Liver (tissue), 9 donors: ENCODE measurements around the gene SAXO2. TPM values are rescaled to one million over a fixed set of nuclear protein-coding genes. Genes with fewer than 3 reads are reported as not detected.
A peak's percentile ranks its signal among the peaks of the same experiment; 100 is the strongest.

Experiments used
- DNase-seq: peaks from one replicate; pipeline ENCODE4 v3.0.0-alpha.2; 2017; ENCODE audit warnings: low spot score
- H3K27ac ChIP-seq, 2 donors: one replicate each; pipeline ENCODE4 v1.7.0; 2013; ENCODE audit warnings: inconsistent platforms in 2 of 2, low read length in 2 of 2, control low read depth in 1 of 2, low read depth in 1 of 2, mild to moderate bottlenecking in 1 of 2
- H3K27me3 ChIP-seq, 4 donors: one replicate each; pipeline versions ENCODE4 v1.6.1 to v1.7.0; 2013; ENCODE audit warnings: low read length in 3 of 4, inconsistent platforms in 1 of 4, mild to moderate bottlenecking in 1 of 4, moderate library complexity in 1 of 4; ENCODE audit not compliant: control insufficient read depth in 4 of 4, insufficient read depth in 4 of 4
- H3K36me3 ChIP-seq, 4 donors: one replicate each; pipeline versions ENCODE4 v1.6.1 to v1.7.0; 2013; ENCODE audit warnings: low read length in 3 of 4, mild to moderate bottlenecking in 3 of 4, low read depth in 1 of 4, moderate library complexity in 1 of 4; ENCODE audit not compliant: control insufficient read depth in 4 of 4, insufficient read depth in 3 of 4
- H3K4me1 ChIP-seq, 4 donors: one replicate each; pipeline versions ENCODE4 v1.6.1 to v1.7.0; 2013; ENCODE audit warnings: low read length in 3 of 4, mild to moderate bottlenecking in 3 of 4, moderate library complexity in 1 of 4; ENCODE audit not compliant: control insufficient read depth in 4 of 4, insufficient read depth in 4 of 4
- H3K4me3 ChIP-seq, 3 donors: one replicate each; pipeline versions ENCODE4 v1.6.1 to v1.7.0; 2013; ENCODE audit warnings: low read length in 3 of 3, control low read depth in 1 of 3, low read depth in 1 of 3, mild to moderate bottlenecking in 1 of 3
- H3K9ac ChIP-seq, 2 donors: one replicate each; pipeline ENCODE4 v1.7.0; 2013; ENCODE audit warnings: low read length in 2 of 2, mild to moderate bottlenecking in 2 of 2, moderate library complexity in 2 of 2, control low read depth in 1 of 2, low read depth in 1 of 2
- H3K9me3 ChIP-seq, 4 donors: one replicate each; pipeline versions ENCODE4 v1.6.1 to v1.7.0; 2013; ENCODE audit warnings: low read length in 3 of 4; ENCODE audit not compliant: control insufficient read depth in 4 of 4
- EGR1 ChIP-seq, 2 donors: IDR thresholded peaks; 2 replicates each; pipeline ENCODE4 v1.6.1; 2016 to 2018; ENCODE audit warnings: antibody characterized with exemption in 2 of 2, low read depth in 2 of 2
- FOXA1 ChIP-seq: IDR thresholded peaks from 2 replicates; pipeline ENCODE4 v1.6.1; 2016; ENCODE audit warnings: antibody characterized with exemption
- FOXA2 ChIP-seq: IDR thresholded peaks from 2 replicates; pipeline ENCODE4 v1.6.1; 2016; ENCODE audit warnings: antibody characterized with exemption
- GABPA ChIP-seq, 2 donors: IDR thresholded peaks in 1 of 2; conservative IDR thresholded peaks in 1 of 2; 2 replicates each; pipeline ENCODE4 v1.6.1; 2016; ENCODE audit warnings: antibody characterized with exemption in 2 of 2, mild to moderate bottlenecking in 1 of 2, moderate library complexity in 1 of 2
- HNF4A ChIP-seq, 2 donors: conservative IDR thresholded peaks; 2 replicates each; pipeline ENCODE4 v1.6.1; 2016; ENCODE audit warnings: antibody characterized with exemption in 2 of 2, mild to moderate bottlenecking in 2 of 2
- HNF4G ChIP-seq: IDR thresholded peaks from 2 replicates; pipeline ENCODE4 v1.6.1; 2016; ENCODE audit warnings: antibody characterized with exemption
- JUND ChIP-seq, 2 donors: IDR thresholded peaks; 2 replicates each; pipeline ENCODE4 v1.6.1; 2016; ENCODE audit warnings: antibody characterized with exemption in 2 of 2
- NR2F2 ChIP-seq: IDR thresholded peaks from 2 replicates; pipeline ENCODE4 v1.6.1; 2016; ENCODE audit warnings: antibody characterized with exemption
- RXRA ChIP-seq, 2 donors: IDR thresholded peaks; 2 replicates each; pipeline ENCODE4 v1.6.1; 2017 to 2018; ENCODE audit warnings: antibody characterized with exemption in 2 of 2, mild to moderate bottlenecking in 1 of 2
- SP1 ChIP-seq: IDR thresholded peaks from 2 replicates; pipeline ENCODE4 v1.6.1; 2018; ENCODE audit warnings: antibody characterized with exemption, mild to moderate bottlenecking
- TAF1 ChIP-seq: conservative IDR thresholded peaks from 2 replicates; pipeline ENCODE4 v1.6.1; 2016; ENCODE audit warnings: antibody characterized with exemption, mild to moderate bottlenecking
- YY1 ChIP-seq: IDR thresholded peaks from 2 replicates; pipeline ENCODE4 v1.6.1; 2016; ENCODE audit warnings: antibody characterized with exemption, mild to moderate bottlenecking
- WGBS: extraction: QIAGEN DNeasy Blood & Tissue Kit; methylation state at CpG from one replicate; pipeline ENCODE4 v1.1.7; 2013; 5-methylcytosine and 5-hydroxymethylcytosine counted together
- polyA plus RNA-seq, 2 donors: library from polyadenylated mRNA; stranded (reverse) in 1 of 2; unstranded in 1 of 2; fragments of 200-250 nt in 1 of 2; fragments of >200 nt in 1 of 2; fragmentation: Nextera tagmentation in 1 of 2; extraction: Ambion mirVana in 1 of 2; gene quantifications; one replicate each; pipeline versions ENCODE4 v1.2.1 to v1.2.3, GENCODE V29; 2013 to 2015
- total RNA-seq, 2 donors: library from RNA; depleted of rRNA; stranded (reverse); fragments of >200 nt; gene quantifications; one replicate each; pipeline ENCODE4 v1.2.3, GENCODE V29; 2014
- TF ChIP-seq, protein P1 (sequence below): IDR thresholded peaks from 2 replicates; pipeline ENCODE4 v1.6.1; 2016; ENCODE audit warnings: antibody characterized with exemption
- TF ChIP-seq, protein P2 (sequence below): IDR thresholded peaks from 2 replicates; pipeline ENCODE4 v1.6.1; 2016; ENCODE audit warnings: antibody characterized with exemption
- TF ChIP-seq, protein P3 (sequence below): IDR thresholded peaks from 2 replicates; pipeline ENCODE4 v1.6.1; 2016; ENCODE audit warnings: antibody characterized with exemption
- TF ChIP-seq, protein P4 (sequence below): IDR thresholded peaks from 2 replicates; pipeline ENCODE4 v1.6.1; 2016; ENCODE audit warnings: antibody characterized with exemption, mild to moderate bottlenecking
- TF ChIP-seq, protein P5 (sequence below): fragments of 150-350 bp; IDR thresholded peaks from 2 replicates; pipeline ENCODE4 v1.5.1; 2017; ENCODE audit warnings: improper control_type of control experiment, low read depth, low read length; ENCODE audit not compliant: missing input control
- donor health status: healthy.
- donor health status: healthy.
- donor health status: healthy.
- donor health status: healthy.
- donor health status: healthy.

The SAXO2 gene
- total and polyA plus RNA-seq, 4 donors, result 0.28 to 1.4 (median 0.43) TPM

DNA sequence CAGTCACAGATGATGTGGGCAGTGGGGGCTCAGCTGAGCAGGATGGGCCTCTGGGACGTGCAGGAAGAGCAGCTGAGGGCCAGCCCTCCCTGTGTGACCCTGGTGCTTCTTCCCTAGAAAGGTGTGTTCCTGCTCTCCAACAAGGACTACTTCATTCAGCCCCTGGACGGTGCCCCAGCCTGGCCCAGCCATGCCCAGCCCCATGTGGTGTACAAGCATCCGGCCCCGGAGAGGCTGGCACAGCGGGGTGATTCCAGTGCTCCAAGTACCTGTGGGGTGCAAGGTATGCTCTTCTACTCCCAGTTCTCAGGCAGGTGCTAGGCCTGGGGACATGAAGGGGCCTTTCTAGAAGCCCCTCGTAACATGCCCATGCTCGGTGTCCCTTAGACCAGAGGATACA is 38.3 kb downstream of the SAXO2 start:
- Histone ChIP-seq H3K27me3 (no peaks in the 10 kb centered on the region), H3K4me3 (no peak overlapping the region), H3K27ac (no peak overlapping the region), H3K36me3 (no peaks in the 10 kb centered on the region), H3K9me3 (no peaks in the 10 kb centered on the region), H3K9ac (no peak overlapping the region), H3K4me1 (no peaks in the 10 kb centered on the region)
- 93% methylated on average over 7 of the region's 7 CpGs for WGBS
- TF ChIP-seq YY1 (no peak), HNF4G (no peak), HNF4A (conservative IDR thresholded peaks at IDR 0.05) (no peak), FOXA2 (no peak), SP1 (no peak), FOXA1 (no peak), RXRA (IDR thresholded peaks at IDR 0.05) (no peak), EGR1 (IDR thresholded peaks at IDR 0.05; ENCODE audit: low read depth in 2 of 2) (no peak), GABPA (IDR thresholded peaks at IDR 0.05 in 1 of 2, conservative IDR thresholded peaks at IDR 0.05 in 1 of 2) (no peak), NR2F2 (no peak), JUND (IDR thresholded peaks at IDR 0.05) (no peak), TAF1 (no peak)
- TF ChIP-seq, protein P1, sequence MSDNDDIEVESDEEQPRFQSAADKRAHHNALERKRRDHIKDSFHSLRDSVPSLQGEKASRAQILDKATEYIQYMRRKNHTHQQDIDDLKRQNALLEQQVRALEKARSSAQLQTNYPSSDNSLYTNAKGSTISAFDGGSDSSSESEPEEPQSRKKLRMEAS, result no peak
- TF ChIP-seq, protein P2, sequence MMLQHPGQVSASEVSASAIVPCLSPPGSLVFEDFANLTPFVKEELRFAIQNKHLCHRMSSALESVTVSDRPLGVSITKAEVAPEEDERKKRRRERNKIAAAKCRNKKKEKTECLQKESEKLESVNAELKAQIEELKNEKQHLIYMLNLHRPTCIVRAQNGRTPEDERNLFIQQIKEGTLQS, result no peak
- TF ChIP-seq, protein P3, sequence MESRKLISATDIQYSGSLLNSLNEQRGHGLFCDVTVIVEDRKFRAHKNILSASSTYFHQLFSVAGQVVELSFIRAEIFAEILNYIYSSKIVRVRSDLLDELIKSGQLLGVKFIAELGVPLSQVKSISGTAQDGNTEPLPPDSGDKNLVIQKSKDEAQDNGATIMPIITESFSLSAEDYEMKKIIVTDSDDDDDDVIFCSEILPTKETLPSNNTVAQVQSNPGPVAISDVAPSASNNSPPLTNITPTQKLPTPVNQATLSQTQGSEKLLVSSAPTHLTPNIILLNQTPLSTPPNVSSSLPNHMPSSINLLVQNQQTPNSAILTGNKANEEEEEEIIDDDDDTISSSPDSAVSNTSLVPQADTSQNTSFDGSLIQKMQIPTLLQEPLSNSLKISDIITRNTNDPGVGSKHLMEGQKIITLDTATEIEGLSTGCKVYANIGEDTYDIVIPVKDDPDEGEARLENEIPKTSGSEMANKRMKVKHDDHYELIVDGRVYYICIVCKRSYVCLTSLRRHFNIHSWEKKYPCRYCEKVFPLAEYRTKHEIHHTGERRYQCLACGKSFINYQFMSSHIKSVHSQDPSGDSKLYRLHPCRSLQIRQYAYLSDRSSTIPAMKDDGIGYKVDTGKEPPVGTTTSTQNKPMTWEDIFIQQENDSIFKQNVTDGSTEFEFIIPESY, result no peak
- TF ChIP-seq, protein P4, sequence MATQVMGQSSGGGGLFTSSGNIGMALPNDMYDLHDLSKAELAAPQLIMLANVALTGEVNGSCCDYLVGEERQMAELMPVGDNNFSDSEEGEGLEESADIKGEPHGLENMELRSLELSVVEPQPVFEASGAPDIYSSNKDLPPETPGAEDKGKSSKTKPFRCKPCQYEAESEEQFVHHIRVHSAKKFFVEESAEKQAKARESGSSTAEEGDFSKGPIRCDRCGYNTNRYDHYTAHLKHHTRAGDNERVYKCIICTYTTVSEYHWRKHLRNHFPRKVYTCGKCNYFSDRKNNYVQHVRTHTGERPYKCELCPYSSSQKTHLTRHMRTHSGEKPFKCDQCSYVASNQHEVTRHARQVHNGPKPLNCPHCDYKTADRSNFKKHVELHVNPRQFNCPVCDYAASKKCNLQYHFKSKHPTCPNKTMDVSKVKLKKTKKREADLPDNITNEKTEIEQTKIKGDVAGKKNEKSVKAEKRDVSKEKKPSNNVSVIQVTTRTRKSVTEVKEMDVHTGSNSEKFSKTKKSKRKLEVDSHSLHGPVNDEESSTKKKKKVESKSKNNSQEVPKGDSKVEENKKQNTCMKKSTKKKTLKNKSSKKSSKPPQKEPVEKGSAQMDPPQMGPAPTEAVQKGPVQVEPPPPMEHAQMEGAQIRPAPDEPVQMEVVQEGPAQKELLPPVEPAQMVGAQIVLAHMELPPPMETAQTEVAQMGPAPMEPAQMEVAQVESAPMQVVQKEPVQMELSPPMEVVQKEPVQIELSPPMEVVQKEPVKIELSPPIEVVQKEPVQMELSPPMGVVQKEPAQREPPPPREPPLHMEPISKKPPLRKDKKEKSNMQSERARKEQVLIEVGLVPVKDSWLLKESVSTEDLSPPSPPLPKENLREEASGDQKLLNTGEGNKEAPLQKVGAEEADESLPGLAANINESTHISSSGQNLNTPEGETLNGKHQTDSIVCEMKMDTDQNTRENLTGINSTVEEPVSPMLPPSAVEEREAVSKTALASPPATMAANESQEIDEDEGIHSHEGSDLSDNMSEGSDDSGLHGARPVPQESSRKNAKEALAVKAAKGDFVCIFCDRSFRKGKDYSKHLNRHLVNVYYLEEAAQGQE, result no peak
- TF ChIP-seq, protein P5, sequence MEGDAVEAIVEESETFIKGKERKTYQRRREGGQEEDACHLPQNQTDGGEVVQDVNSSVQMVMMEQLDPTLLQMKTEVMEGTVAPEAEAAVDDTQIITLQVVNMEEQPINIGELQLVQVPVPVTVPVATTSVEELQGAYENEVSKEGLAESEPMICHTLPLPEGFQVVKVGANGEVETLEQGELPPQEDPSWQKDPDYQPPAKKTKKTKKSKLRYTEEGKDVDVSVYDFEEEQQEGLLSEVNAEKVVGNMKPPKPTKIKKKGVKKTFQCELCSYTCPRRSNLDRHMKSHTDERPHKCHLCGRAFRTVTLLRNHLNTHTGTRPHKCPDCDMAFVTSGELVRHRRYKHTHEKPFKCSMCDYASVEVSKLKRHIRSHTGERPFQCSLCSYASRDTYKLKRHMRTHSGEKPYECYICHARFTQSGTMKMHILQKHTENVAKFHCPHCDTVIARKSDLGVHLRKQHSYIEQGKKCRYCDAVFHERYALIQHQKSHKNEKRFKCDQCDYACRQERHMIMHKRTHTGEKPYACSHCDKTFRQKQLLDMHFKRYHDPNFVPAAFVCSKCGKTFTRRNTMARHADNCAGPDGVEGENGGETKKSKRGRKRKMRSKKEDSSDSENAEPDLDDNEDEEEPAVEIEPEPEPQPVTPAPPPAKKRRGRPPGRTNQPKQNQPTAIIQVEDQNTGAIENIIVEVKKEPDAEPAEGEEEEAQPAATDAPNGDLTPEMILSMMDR, result no peak
- peak; percentile 6 for DNase-seq
